NCI-H345 (cell line): Measurements from ENCODE around the gene LINGO1.

Experiments
- DNase-seq: peaks from one replicate; lab custom pipeline; 2025; lab: John Stamatoyannopoulos, UW

Gene LINGO1, protein sequence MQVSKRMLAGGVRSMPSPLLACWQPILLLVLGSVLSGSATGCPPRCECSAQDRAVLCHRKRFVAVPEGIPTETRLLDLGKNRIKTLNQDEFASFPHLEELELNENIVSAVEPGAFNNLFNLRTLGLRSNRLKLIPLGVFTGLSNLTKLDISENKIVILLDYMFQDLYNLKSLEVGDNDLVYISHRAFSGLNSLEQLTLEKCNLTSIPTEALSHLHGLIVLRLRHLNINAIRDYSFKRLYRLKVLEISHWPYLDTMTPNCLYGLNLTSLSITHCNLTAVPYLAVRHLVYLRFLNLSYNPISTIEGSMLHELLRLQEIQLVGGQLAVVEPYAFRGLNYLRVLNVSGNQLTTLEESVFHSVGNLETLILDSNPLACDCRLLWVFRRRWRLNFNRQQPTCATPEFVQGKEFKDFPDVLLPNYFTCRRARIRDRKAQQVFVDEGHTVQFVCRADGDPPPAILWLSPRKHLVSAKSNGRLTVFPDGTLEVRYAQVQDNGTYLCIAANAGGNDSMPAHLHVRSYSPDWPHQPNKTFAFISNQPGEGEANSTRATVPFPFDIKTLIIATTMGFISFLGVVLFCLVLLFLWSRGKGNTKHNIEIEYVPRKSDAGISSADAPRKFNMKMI

GRCh38 chr15:77632534-77633133 lies at the start of gene LINGO1:
TSS of gene LINGO1 (minus strand) at chr15:77632912. CDS start at chr15:77632315, 597 bp downstream.
- peak; percentile 23 for DNase-seq

DNA sequence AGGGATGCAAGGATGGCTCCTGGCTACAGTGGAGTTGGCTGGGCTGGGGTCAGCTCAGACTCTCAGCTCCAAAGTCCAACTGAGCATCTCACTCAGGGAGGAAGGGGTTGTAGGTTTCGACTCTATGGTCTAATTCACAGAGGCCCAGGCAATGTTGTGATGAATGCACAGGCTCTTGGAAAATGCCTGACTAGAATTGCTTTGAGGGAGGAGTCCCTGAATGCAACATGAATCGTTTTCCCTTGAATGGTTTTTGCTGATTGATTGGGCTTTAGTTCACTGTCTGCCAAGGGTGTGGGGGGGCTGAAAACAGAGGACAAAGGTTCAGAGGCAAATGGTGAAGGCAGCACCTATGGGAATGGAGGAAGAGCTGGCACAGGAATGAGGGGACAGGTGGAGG lies 48.6 kb upstream of the LINGO1 start:
- DNase-seq = no peak

- no peak for DNase-seq
Measured at GRCh38 chr15:77676569-77677375, 44.1 kb upstream of the LINGO1 start.

DNA sequence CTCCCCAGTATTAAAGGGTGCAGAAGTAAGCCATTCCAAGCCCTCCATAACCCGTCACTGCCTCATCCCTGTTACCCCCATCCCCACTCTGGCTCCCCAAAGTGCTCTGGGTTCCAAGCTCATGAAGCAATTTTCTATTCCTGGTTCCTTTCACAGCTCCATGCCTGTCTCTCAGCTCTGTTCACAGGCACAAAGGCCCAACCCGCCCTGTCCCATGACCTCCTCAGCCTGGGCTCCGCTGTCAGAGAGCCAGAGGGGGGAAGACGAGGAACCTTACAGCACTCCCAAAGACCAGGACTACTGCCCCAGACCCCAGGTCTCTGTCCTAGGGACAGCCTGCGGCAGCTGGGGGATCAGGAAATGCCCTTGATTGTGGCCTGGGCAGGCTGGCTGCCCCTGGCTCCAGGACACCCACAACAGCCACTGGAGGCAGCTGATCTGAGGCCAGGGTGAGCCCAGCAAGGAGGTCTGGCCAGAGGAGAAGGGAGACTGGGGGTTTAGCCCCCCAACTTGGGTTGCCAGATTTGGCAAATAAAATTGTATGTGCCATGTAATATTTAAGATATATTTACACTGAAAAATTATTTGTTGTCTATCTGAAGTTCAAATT lies 43.2 kb upstream of the LINGO1 start:
- DNase-seq = no peak

DNA sequence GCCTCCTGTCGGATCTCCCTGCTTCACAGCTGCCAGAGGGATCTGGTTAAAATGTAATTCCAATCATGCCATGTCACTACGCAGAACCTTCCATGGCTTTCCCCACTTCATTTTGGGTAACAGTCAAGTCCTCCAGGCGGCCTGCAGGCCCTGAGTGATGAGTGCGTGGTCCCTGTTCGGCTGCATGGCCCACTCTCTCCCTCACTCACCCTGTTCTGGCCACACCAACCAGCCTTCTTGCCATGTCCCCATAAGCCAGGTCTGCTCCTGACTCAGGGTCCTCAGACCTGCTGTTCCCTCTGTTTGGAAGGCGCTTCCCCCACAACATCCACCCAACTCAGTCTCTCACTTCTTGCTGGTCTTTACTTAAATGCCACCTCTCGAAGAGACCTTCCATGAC lies 41.6 kb upstream of the LINGO1 start:
- DNase-seq = no peak

GRCh38 chr15:77673866-77674265 lies 41.2 kb upstream of the LINGO1 start:
- no peak for DNase-seq

DNA sequence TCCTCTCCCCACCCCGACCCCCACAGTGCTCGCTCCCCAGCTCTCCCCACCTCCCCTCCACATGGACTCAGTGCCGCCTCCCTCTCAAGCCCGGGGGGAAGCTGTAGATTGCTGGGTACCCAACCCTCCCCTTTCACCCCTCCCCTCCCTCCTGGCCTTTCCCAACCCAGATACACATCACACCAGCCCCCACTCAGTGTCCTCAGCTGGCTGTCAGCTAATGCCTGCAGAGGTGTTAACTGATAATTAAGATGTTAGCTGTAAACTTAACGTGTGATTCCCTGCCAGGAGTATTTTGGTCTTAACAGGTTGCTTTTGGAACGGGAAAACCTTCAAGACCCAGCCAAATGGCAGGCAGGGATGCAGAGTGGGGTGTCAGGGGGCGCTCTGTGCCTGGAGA lies 39.4 kb upstream of the LINGO1 start:
- DNase-seq = no peak

DNA sequence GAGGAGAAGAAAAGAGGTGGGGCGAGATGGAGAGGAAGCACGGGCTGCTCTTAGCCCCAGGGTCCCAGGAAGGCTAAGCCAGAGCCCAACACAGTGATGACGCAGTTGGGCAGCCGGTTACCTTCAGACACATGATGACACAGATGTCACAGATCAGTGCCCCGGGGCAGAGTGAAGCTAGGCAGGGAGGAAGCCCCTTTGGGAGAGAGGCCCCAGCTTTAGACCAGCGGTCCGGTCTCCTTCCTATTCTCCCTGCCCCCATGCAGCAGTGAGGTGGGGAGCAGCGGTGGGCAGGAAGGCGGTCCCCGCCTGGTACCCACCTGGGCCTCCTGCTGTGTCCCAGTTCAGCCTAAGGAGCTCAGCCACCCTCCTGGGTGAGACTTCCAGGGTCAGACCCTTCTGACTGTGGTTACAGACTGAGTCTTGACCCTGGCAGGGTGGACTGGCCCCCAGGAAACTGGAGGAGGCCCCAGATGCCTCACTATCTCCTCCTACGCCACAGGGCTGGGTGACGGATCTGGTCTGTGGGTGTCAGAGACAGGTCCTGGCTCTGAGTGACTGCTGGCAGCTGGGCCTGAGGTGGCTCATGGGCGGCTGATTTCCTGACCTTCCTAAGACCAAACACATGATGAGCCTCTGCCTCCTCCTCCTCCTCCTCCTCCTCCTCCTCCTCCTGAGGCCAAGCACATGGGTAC lies 38.8 kb upstream of the LINGO1 start:
- no peak for DNase-seq

DNA sequence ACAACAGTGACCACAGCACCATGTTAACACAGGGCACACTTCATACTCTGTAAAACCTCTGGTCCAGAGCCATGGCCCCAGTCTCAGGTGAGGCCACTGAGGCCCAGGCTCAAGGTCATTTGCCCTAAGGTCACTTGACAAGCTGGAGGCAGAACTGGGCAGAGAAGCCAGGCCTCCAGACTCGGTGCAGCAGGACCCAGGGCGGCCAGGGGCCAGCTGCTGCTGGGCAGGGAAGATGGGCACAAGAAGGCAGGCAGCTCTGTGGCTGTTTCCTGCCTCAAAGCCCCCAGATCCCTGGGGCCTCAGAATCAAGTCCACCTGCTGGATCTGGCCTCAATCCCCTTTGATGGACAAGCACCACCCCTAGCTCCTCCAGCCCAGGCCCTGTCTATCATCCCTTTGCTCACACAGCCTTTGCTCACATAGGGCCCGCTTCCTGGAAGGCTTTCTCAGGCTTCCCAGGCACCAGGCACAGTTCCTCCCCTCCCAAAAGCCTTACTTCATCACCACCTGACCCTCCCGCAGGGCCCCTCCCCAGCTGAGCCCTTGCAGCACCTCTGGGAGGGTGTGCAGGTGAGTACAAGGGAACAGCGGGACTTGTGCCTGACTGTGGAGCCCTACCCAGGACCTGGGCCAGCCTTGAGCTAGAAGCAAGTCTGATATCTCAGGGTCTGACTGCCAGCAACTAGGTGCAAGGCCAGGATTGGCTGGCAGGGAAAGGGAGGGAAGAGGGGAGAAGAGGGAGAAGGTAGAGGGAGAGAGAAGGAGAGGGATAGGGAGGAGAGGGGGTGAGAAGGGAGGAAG lies 38.0 kb upstream of the LINGO1 start:
- no peak for DNase-seq

DNA sequence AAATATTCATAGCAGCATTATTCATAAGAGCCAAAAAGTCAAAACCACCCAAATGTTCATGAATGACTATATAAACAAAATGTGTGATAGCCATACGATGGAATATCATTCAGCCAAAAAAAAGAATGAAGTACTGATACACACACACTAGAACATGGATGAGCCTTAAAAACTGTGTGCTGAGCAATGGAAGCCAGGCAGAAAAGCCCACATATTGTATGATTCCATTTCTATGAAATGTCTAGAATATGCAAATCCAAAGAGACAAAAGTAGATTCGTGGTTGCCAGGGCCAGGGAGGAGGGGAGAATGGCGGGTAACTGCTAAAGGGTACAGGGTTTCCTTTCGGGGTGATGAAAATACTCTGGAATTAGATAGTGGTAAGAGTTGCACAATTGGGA lies 37.2 kb upstream of the LINGO1 start:
- DNase-seq = no peak

GRCh38 chr15:77667338-77668234 lies 34.9 kb upstream of the LINGO1 start:
- no peak for DNase-seq

DNA sequence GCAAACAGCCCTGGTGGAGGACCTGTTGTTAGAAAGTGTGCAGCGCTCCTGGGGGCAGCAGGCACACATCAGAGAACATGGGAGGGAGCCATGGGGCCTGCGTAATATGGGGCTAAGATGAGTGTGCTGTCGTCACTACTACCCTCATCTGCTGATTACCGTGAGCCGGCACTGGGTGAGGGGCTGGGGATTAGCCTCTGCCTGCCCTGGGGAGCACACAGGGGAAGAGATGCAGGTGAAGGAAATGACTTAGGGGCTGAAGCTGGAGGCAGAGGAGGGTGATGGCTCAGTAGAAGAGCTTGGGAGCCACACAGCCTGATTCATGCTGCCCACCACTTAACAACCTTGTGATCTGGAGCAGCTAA lies 33.6 kb upstream of the LINGO1 start:
- no peak for DNase-seq

GRCh38 chr15:77665530-77666295 lies 33.0 kb upstream of the LINGO1 start:
- no peak for DNase-seq

- no peak for DNase-seq
Measured at GRCh38 chr15:77664428-77664827, 31.7 kb upstream of the LINGO1 start.

- no peak for DNase-seq
Measured at GRCh38 chr15:77663256-77663655, 30.5 kb upstream of the LINGO1 start.

GRCh38 chr15:77659350-77660321 lies 26.9 kb upstream of the LINGO1 start:
- peak; percentile 39 for DNase-seq

GRCh38 chr15:77658304-77658703 lies 25.6 kb upstream of the LINGO1 start:
- no peak for DNase-seq
